ENCODE data around the gene BPIFB6.

- no peak for TF ChIP-seq CTCF (IDR thresholded peaks at IDR 0.05)
- no peak for TF ChIP-seq POLR2A (IDR thresholded peaks at IDR 0.05)
Measured at GRCh38 chr20:33093582-33093981, 62.1 kb downstream of the BPIFB6 start.
